Astrocyte (in vitro differentiated cells and primary cell): ENCODE measurements around the gene USP20. TPM values are rescaled to one million over a fixed set of nuclear protein-coding genes. Genes with fewer than 3 reads are reported as not detected.

Source experiments
- DNase-seq: peaks from one replicate; pipeline ENCODE4 v3.0.0-alpha.2; 2010; ENCODE audit warnings: low read depth
- FAIRE-seq: peaks from 2 replicates; lab custom pipeline; 2011; peaks lifted over from hg19 to GRCh38; lab: Jason Lieb, UNC
- H2AFZ ChIP-seq: 2 replicates; pipeline ENCODE4 v1.6.0; 2012; ENCODE audit warnings: low read depth, low read length, inconsistent platforms
- H3K27ac ChIP-seq: 2 replicates; pipeline ENCODE4 v1.5.1; 2011; ENCODE audit warnings: low read depth, low read length, inconsistent platforms
- H3K27me3 ChIP-seq: 2 replicates; pipeline ENCODE4 v1.6.0; 2011; ENCODE audit warnings: low read length, inconsistent platforms; ENCODE audit not compliant: insufficient read depth
- H3K36me3 ChIP-seq: 2 replicates; pipeline ENCODE4 v1.5.1; 2011; ENCODE audit warnings: low read length, inconsistent platforms; ENCODE audit not compliant: insufficient read depth
- H3K4me1 ChIP-seq: 2 replicates; pipeline ENCODE4 v1.5.1; 2011; ENCODE audit warnings: low read length, inconsistent platforms; ENCODE audit not compliant: insufficient read depth
- H3K4me2 ChIP-seq: 2 replicates; pipeline ENCODE4 v1.6.0; 2012; ENCODE audit warnings: low read length, inconsistent platforms
- H3K4me3 ChIP-seq: 2 replicates; pipeline ENCODE4 v1.5.1; 2011; ENCODE audit warnings: low read depth, mild to moderate bottlenecking, low read length, inconsistent platforms; ENCODE audit not compliant: insufficient read depth
- H3K79me2 ChIP-seq: 2 replicates; pipeline ENCODE4 v1.6.0; 2012; ENCODE audit warnings: mild to moderate bottlenecking, low read length, inconsistent platforms; ENCODE audit not compliant: insufficient read depth
- H3K9ac ChIP-seq: 2 replicates; pipeline ENCODE4 v1.6.0; 2012; ENCODE audit warnings: mild to moderate bottlenecking, low read length, inconsistent platforms
- H3K9me3 ChIP-seq: 2 replicates; pipeline ENCODE4 v1.5.1; 2012; ENCODE audit warnings: low read depth, mild to moderate bottlenecking, low read length, inconsistent platforms; ENCODE audit not compliant: insufficient read depth
- H4K20me1 ChIP-seq: 2 replicates; pipeline ENCODE4 v1.6.0; 2012; ENCODE audit warnings: low read length, inconsistent platforms; ENCODE audit not compliant: insufficient read depth
- H3K27ac Mint-ChIP-seq: one replicate; pipeline ENCODE4 v1.8.0; 2021; ENCODE audit warnings: mild to moderate bottlenecking, mixed read lengths; ENCODE audit not compliant: unreplicated experiment
- H3K27me3 Mint-ChIP-seq: one replicate; pipeline ENCODE4 v1.8.0; 2021; ENCODE audit warnings: low read depth, mixed read lengths; ENCODE audit not compliant: unreplicated experiment
- H3K36me3 Mint-ChIP-seq: one replicate; pipeline ENCODE4 v1.8.0; 2021; ENCODE audit warnings: low read depth, mixed read lengths; ENCODE audit not compliant: unreplicated experiment
- H3K4me1 Mint-ChIP-seq: one replicate; pipeline ENCODE4 v1.8.0; 2021; ENCODE audit warnings: low read depth, mixed read lengths; ENCODE audit not compliant: unreplicated experiment
- H3K4me3 Mint-ChIP-seq: one replicate; pipeline ENCODE4 v1.8.0; 2021; ENCODE audit warnings: mild to moderate bottlenecking, moderate library complexity, mixed read lengths; ENCODE audit not compliant: unreplicated experiment
- H3K9me3 Mint-ChIP-seq: one replicate; pipeline ENCODE4 v1.8.0; 2021; ENCODE audit warnings: mild to moderate bottlenecking, mixed read lengths; ENCODE audit not compliant: unreplicated experiment
- EZH2 ChIP-seq: IDR thresholded peaks from 2 replicates; pipeline ENCODE4 v1.6.1; 2012; ENCODE audit warnings: mild to moderate bottlenecking, low read length, inconsistent platforms; ENCODE audit not compliant: insufficient read depth
- total RNA-seq: library from RNA; stranded (reverse); gene quantifications from 2 replicates; pipeline ENCODE4 v1.2.1, GENCODE V29; 2021
- TF ChIP-seq, protein P1 (sequence below): IDR thresholded peaks from 2 replicates; pipeline ENCODE4 v1.5.1; 2011; ENCODE audit warnings: low read depth, mild to moderate bottlenecking, inconsistent platforms, low read length, moderate library complexity; ENCODE audit not compliant: insufficient read depth

Gene USP20
- total RNA-seq, 1 donor from 2014 or later: 24.1 TPM

DNA sequence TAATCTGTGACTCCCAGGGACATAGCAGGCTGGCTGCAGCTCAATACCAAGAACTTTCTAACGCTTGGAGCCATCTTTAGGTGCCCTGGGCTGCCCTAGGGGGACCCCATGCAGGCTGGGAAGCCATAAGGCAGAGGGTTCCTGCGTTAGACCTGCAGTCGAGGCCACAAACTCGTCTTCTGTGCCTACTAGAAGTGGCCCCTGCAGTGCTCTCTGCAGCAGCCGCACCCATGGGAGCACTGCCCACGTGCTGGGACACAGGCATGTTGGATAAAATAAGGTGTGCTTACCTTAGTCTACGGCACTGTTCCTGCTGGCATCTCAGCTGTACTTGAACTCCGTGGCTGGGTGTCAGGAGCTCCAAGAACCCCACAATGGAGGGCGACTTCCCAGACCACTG is 22.9 kb upstream of the USP20 start:
- Histone ChIP-seq H3K27ac (no peak overlapping the region), H3K4me2 (no peak overlapping the region), H3K79me2 (peaks cover 6% of the 10 kb centered on the region), H4K20me1 (peaks cover 27% of the 10 kb centered on the region), H3K9ac (no peak overlapping the region), H2AFZ (no peak overlapping the region), H3K36me3 (peaks cover 15% of the 10 kb centered on the region), H3K4me3 (no peak overlapping the region), H3K4me1 (no peaks in the 10 kb centered on the region), H3K9me3 (no peaks in the 10 kb centered on the region), H3K27me3 (no peaks in the 10 kb centered on the region)
- FAIRE-seq (no peak), DNase-seq (no peak)
- no peak overlapping the region for H3K27ac Mint-ChIP-seq
- H3K4me3 Mint-ChIP-seq: no peak overlapping the region
- no peaks in the 10 kb centered on the region for H3K27me3 Mint-ChIP-seq
- H3K36me3 Mint-ChIP-seq: peaks cover 33% of the 10 kb centered on the region
- TF ChIP-seq, protein P1, sequence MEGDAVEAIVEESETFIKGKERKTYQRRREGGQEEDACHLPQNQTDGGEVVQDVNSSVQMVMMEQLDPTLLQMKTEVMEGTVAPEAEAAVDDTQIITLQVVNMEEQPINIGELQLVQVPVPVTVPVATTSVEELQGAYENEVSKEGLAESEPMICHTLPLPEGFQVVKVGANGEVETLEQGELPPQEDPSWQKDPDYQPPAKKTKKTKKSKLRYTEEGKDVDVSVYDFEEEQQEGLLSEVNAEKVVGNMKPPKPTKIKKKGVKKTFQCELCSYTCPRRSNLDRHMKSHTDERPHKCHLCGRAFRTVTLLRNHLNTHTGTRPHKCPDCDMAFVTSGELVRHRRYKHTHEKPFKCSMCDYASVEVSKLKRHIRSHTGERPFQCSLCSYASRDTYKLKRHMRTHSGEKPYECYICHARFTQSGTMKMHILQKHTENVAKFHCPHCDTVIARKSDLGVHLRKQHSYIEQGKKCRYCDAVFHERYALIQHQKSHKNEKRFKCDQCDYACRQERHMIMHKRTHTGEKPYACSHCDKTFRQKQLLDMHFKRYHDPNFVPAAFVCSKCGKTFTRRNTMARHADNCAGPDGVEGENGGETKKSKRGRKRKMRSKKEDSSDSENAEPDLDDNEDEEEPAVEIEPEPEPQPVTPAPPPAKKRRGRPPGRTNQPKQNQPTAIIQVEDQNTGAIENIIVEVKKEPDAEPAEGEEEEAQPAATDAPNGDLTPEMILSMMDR: no peak
- H3K9me3 Mint-ChIP-seq: no peaks in the 10 kb centered on the region
- peaks cover 22% of the 10 kb centered on the region for H3K4me1 Mint-ChIP-seq

DNA sequence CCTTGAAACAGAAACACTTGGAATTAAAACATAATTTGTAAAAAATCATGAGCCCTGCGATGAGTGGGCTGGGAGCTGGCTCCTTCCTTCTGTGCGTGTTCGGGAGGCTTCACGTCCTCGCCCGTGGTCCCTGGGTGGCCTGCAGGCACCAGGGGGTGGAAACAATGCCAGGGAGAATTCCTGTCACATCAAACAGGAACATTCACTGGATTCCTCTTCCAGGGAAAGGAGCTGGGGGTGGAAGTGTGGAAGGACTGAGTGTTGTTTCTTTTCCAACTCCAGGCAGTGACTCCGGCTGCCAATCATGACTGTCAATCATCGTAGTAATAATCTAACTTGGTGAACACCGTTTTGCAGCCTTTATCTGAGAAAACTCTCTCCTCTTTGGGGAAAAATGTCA is 21.6 kb upstream of the USP20 start:
- H2AFZ ChIP-seq: no peak overlapping the region
- FAIRE-seq: no peak
- no peak overlapping the region for H3K4me3 ChIP-seq
- no peaks in the 10 kb centered on the region for H3K9me3 ChIP-seq
- Mint-ChIP-seq H3K27me3 (no peaks in the 10 kb centered on the region), H3K4me3 (no peak overlapping the region), H3K27ac (peak overlapping the region; percentile 75), H3K36me3 (peaks cover 35% of the 10 kb centered on the region), H3K4me1 (peaks cover 22% of the 10 kb centered on the region), H3K9me3 (no peaks in the 10 kb centered on the region)
- H3K36me3 ChIP-seq: peaks cover 20% of the 10 kb centered on the region
- H3K4me2 ChIP-seq: no peak overlapping the region
- DNase-seq: no peak
- H4K20me1 ChIP-seq: peaks cover 28% of the 10 kb centered on the region
- no peaks in the 10 kb centered on the region for H3K27me3 ChIP-seq
- no peak overlapping the region for H3K9ac ChIP-seq
- H3K79me2 ChIP-seq: peaks cover 6% of the 10 kb centered on the region
- H3K4me1 ChIP-seq: no peaks in the 10 kb centered on the region
- TF ChIP-seq, protein P1: no peak
- TF ChIP-seq EZH2: no peak
- H3K27ac ChIP-seq: no peak overlapping the region

DNA sequence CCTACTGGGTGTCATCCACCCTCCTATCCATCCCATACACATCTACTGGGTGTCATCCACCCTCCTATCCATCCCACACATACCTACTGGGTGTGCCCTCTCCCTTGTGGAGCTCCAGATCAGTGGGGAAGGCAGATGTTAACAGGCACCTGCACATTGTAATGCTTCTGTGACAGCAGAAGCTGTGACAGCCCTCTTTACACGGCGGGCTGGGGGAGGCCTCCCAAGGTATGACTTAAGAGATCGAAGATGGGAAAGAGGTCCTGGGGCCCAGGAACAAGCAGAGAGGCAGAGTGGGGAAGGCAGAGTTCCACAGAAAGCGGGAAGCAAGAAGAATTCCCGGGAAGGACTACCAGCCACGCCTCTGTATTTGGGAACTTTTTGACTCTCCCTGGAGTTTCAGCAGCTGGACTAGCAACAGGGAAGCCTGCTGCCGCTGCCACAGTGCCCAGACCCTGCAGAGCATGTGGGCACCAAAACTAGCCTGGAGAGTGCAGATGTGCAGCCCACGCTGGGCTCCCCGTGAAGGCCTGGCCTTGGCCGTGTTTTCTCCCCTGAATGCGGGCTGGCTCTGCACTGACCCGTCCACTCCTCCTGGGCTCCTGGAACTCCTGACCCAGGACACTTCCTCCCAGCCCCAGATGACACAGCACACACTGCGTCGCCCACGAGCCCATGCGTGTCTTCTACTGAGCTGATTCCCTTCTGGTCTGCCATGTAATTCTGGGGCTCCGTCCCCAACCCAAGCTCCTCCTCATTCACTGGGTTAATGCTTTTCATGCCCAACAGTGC is 20.6 kb upstream of the USP20 start:
- Histone ChIP-seq H3K27me3 (no peaks in the 10 kb centered on the region), H3K9me3 (no peaks in the 10 kb centered on the region), H3K9ac (no peak overlapping the region), H3K79me2 (peaks cover 9% of the 10 kb centered on the region), H3K4me1 (no peaks in the 10 kb centered on the region), H3K4me3 (no peak overlapping the region), H3K36me3 (peaks cover 18% of the 10 kb centered on the region), H3K27ac (no peak overlapping the region), H4K20me1 (peaks cover 32% of the 10 kb centered on the region), H2AFZ (no peak overlapping the region), H3K4me2 (no peak overlapping the region)
- FAIRE-seq (no peak), DNase-seq (no peak)
- H3K27ac Mint-ChIP-seq: no peak overlapping the region
- peaks cover 33% of the 10 kb centered on the region for H3K36me3 Mint-ChIP-seq
- H3K4me3 Mint-ChIP-seq: no peak overlapping the region
- peaks cover 22% of the 10 kb centered on the region for H3K4me1 Mint-ChIP-seq
- H3K9me3 Mint-ChIP-seq: no peaks in the 10 kb centered on the region
- no peak for TF ChIP-seq EZH2
- TF ChIP-seq, protein P1: no peak
- no peaks in the 10 kb centered on the region for H3K27me3 Mint-ChIP-seq
